ENCODE measurements around the gene ZNF497.

Gene ZNF497

GRCh38 chr19:58364146-58364545 is 1.6 kb upstream of the ZNF497 start:
- ChIA-PET POLR2A (interaction anchor here (0.5 to 3.2 kb wide), 10 partner anchors 8 to 202 kb away, joined by 3 to 35 read pairs (median 8); partner anchors contain the start of genes CHMP2A, ZBTB45, ZNF584 and ZNF8), CTCF (interaction anchor here (0.6 kb wide), 2 partner anchors 37 to 45 kb away, joined by 4 to 5 read pairs; partner anchors contain the start of genes ZNF584 and ZSCAN22)
- no peak for TF ChIP-seq ZNF544 (tag by site-specific recombination; IDR thresholded peaks at IDR 0.05)
- TF ChIP-seq ZNF324 (tag by site-specific recombination; IDR thresholded peaks at IDR 0.05) = no peak
- TF ChIP-seq ZNF558 (tag by site-specific recombination; IDR thresholded peaks at IDR 0.05) = no peak
- TF ChIP-seq WT1 (tag by site-specific recombination; IDR thresholded peaks at IDR 0.05) = no peak
- TF ChIP-seq ZNF211 (tag by site-specific recombination; IDR thresholded peaks at IDR 0.05; ENCODE audit: low read depth) = no peak
- Histone ChIP-seq H3K9me3 (ENCODE audit: control insufficient read depth, insufficient read depth, low read depth, low read length) (no peaks in the 10 kb centered on the region), H3K4me3 (ENCODE audit: low read depth, low read length) (no peak overlapping the region), H3K4me1 (ENCODE audit: control insufficient read depth, insufficient read depth, low read length) (no peaks in the 10 kb centered on the region), H3K27ac (ENCODE audit: extremely low read depth, low read depth, low read length) (no peak overlapping the region), H3K36me3 (ENCODE audit: control insufficient read depth in 2 of 2, insufficient read depth in 1 of 2, low read length in 2 of 2) (no peaks in the 10 kb centered on the region; a peak in 1 of 3 replicates)

DNA sequence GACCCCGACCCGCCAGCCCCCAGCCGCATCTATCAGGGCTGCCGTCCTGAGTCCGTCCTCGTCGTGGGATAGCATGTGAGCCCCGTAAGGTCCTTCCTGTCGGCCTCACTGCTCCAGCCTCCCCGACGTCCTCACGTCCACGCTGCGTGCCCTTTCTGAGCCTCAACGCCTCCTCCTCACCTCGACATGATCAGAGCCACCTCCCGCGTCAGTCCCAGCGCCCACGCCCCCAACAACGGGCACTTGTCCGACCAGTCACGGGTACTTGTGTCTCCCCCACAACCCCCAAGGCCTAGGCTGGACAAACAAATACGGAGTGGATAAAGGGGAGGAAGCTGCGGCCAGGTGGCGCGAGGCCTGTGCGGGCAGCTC is 665 bp downstream of the ZNF497 start:
- peak overlapping the region; percentile 85 for H3K27ac ChIP-seq (ENCODE audit: extremely low read depth, low read depth, low read length)
- no peaks in the 10 kb centered on the region for H3K9me3 ChIP-seq (ENCODE audit: control insufficient read depth, insufficient read depth, low read depth, low read length)
- CTCF ChIA-PET = interaction anchor here (0.7 to 1.5 kb wide), 5 partner anchors 12 to 229 kb away, joined by 3 to 9 read pairs (median 5); no protein-coding TSS in a partner anchor
- peak overlapping the region; percentile 96 for H3K4me3 ChIP-seq (ENCODE audit: low read depth, low read length)
- H3K4me1 ChIP-seq (ENCODE audit: control insufficient read depth, insufficient read depth, low read length) = no peaks in the 10 kb centered on the region
- no peaks in the 10 kb centered on the region; a peak in 1 of 3 replicates for H3K36me3 ChIP-seq (ENCODE audit: control insufficient read depth in 2 of 2, insufficient read depth in 1 of 2, low read length in 2 of 2)
- POLR2A ChIA-PET = interaction anchor here (0.5 to 3.2 kb wide), 36 partner anchors 9 to 213 kb away, joined by 3 to 38 read pairs (median 9); partner anchors contain the start of genes A1BG, CHMP2A, RNF225 and RPS5
- TF ChIP-seq EGR2 (tag by site-specific recombination; IDR thresholded peaks at IDR 0.05; ENCODE audit: low read depth) (peak; percentile 87), ZNF404 (tag by site-specific recombination; IDR thresholded peaks at IDR 0.05) (no peak), KLF9 (tag by site-specific recombination; IDR thresholded peaks at IDR 0.05; ENCODE audit: low read depth) (peak; percentile 15; the same call in 1 of the 2 replicates), ZNF473 (tag by site-specific recombination; IDR thresholded peaks at IDR 0.05) (no peak), HOXC10 (CRISPR knock-in tag; IDR thresholded peaks at IDR 0.05) (0 out of 2 replicates have a peak, but pooled peaks have one; percentile 43), ZFHX2 (tag by site-specific recombination; conservative IDR thresholded peaks at IDR 0.05) (peak; percentile 82), ZBTB17 (tag by site-specific recombination; IDR thresholded peaks at IDR 0.05) (no peak), ZSCAN5A (tag by site-specific recombination; IDR thresholded peaks at IDR 0.05) (no peak), ZNF777 (tag by site-specific recombination; IDR thresholded peaks at IDR 0.05; ENCODE audit: borderline replicate concordance) (peak; percentile 99), ZNF239 (tag by site-specific recombination; IDR thresholded peaks at IDR 0.05) (0 out of 2 replicates have a peak, but pooled peaks have one; percentile 10), ZNF398 (tag by site-specific recombination; IDR thresholded peaks at IDR 0.05) (peak; percentile 36; the same call in 1 of the 2 replicates), ZNF792 (tag by site-specific recombination; IDR thresholded peaks at IDR 0.05) (0 out of 2 replicates have a peak, but pooled peaks have one; percentile 14)

GRCh38 chr19:58357481-58358145 is 4.9 kb downstream of the ZNF497 start:
- CTCF ChIA-PET = no interaction called here

More at GRCh38 chr19:58357481-58358145, 4.9 kb downstream of the ZNF497 start:
- TF ChIP-seq HIC1 (tag by site-specific recombination; IDR thresholded peaks at IDR 0.05) (0 out of 2 replicates have a peak, but pooled peaks have one; percentile 17), ZNF169 (tag by site-specific recombination; IDR thresholded peaks at IDR 0.05) (no peak)
- Histone ChIP-seq H3K36me3 (ENCODE audit: control insufficient read depth in 2 of 2, insufficient read depth in 1 of 2, low read length in 2 of 2) (no peaks in the 10 kb centered on the region; a peak in 1 of 3 replicates), H3K4me3 (ENCODE audit: low read depth, low read length) (no peak overlapping the region), H3K4me1 (ENCODE audit: control insufficient read depth, insufficient read depth, low read length) (no peaks in the 10 kb centered on the region), H3K9me3 (ENCODE audit: control insufficient read depth, insufficient read depth, low read depth, low read length) (no peaks in the 10 kb centered on the region), H3K27ac (ENCODE audit: extremely low read depth, low read depth, low read length) (no peak overlapping the region)
- POLR2A ChIA-PET = no interaction called here
